NB4 (cell line): ENCODE data around the gene PAPOLB.

Source experiments
- CTCF ChIP-seq: IDR thresholded peaks from one replicate; pipeline ENCODE4 v1.5.1; 2012; ENCODE audit warnings: low read depth, low read length
- POLR2A ChIP-seq: IDR thresholded peaks from 2 replicates; pipeline ENCODE4 v1.6.1; 2011; ENCODE audit warnings: mild to moderate bottlenecking; ENCODE audit not compliant: insufficient read length; ENCODE audit errors: extremely low read depth

GRCh38 chr7:4871056-4871680, 9.3 kb upstream of the PAPOLB start:
- TF ChIP-seq CTCF: no peak
- no peak for TF ChIP-seq POLR2A
